PC-3 (cell line): ENCODE measurements around the gene RPS3. TPM values are rescaled to one million over a fixed set of nuclear protein-coding genes. Genes with fewer than 3 reads are reported as not detected.

Experiments
- ATAC-seq: fragments of 200-7000 bp; cut with Tn5 transposase; 2 replicates; pipeline ENCODE4 v1.9.1; 2020; ENCODE audit warnings: mild to moderate bottlenecking, moderate library complexity
- BruUV-seq: library from RNA; stranded (reverse); fragments of 400-500 nt; replicated peaks from 2 replicates; lab custom pipeline; 2021; lab: Mats Ljungman, UMichigan
- CTCF ChIA-PET: fragments of 300-600 bp; sonication (Branson Sonifier 250); formaldehyde crosslinking; loops from one replicate; lab custom pipeline; 2022; ENCODE audit warnings: antibody characterized with exemption; lab: Charles Lee
- POLR2A ChIA-PET: fragments of 300-600 bp; sonication (Branson Sonifier 250); formaldehyde crosslinking; loops from one replicate; lab custom pipeline; 2022; ENCODE audit warnings: antibody characterized with exemption; ENCODE audit not compliant: unreplicated experiment; lab: Charles Lee
- DNase-seq: peaks from one replicate; pipeline ENCODE4 v3.0.0-alpha.2; 2015
- H2AFZ ChIP-seq: fragments of 300-600 bp; sonication (generic); 2 replicates; pipeline ENCODE4 v1.6.0; 2016; ENCODE audit warnings: antibody characterized with exemption, low read length
- H3F3A ChIP-seq: fragments of 300-600 bp; sonication (generic); one replicate; pipeline ENCODE4 v1.6.0; 2017; ENCODE audit warnings: antibody characterized with exemption, low read length, control low read depth, mild to moderate bottlenecking; ENCODE audit not compliant: unreplicated experiment
- H3K27ac ChIP-seq: fragments of 300-600 bp; sonication (generic); 2 replicates; pipeline ENCODE4 v1.5.1; 2016; ENCODE audit warnings: mild to moderate bottlenecking, low read length
- H3K27me3 ChIP-seq: fragments of 300-600 bp; sonication (generic); 2 replicates; pipeline ENCODE4 v1.6.1; 2016; ENCODE audit warnings: low read length, mixed read lengths
- H3K36me3 ChIP-seq: fragments of 300-600 bp; sonication (generic); 2 replicates; pipeline ENCODE4 v1.6.1; 2016; ENCODE audit warnings: low read depth, mixed run types, low read length, mixed read lengths
- H3K4me1 ChIP-seq: fragments of 300-600 bp; sonication (generic); 2 replicates; pipeline ENCODE4 v1.5.1; 2016; ENCODE audit warnings: low read length; ENCODE audit not compliant: insufficient read depth
- H3K4me2 ChIP-seq: fragments of 300-600 bp; sonication (generic); 2 replicates; pipeline ENCODE4 v1.6.0; 2016; ENCODE audit warnings: low read length
- H3K4me3 ChIP-seq: fragments of 300-600 bp; sonication (generic); 2 replicates; pipeline ENCODE4 v1.5.1; 2016; ENCODE audit warnings: mild to moderate bottlenecking, low read length, mixed read lengths
- H3K79me2 ChIP-seq: fragments of 300-600 bp; sonication (generic); 2 replicates; pipeline ENCODE4 v1.6.1; 2017; ENCODE audit warnings: low read length, mixed read lengths
- H3K9ac ChIP-seq: fragments of 300-600 bp; sonication (generic); 2 replicates; pipeline ENCODE4 v1.6.0; 2016; ENCODE audit warnings: mild to moderate bottlenecking, low read length
- H3K9me2 ChIP-seq: fragments of 300-600 bp; sonication (generic); replicated peaks from 2 replicates; pipeline ENCODE4 v1.6.1; 2016; ENCODE audit warnings: mixed run types, low read length, mixed read lengths
- H3K9me3 ChIP-seq: fragments of 300-600 bp; sonication (generic); 2 replicates; pipeline ENCODE4 v1.6.1; 2016; ENCODE audit warnings: low read length, mixed read lengths
- H4K20me1 ChIP-seq: fragments of 300-600 bp; sonication (generic); 2 replicates; pipeline ENCODE4 v1.6.1; 2016; ENCODE audit warnings: low read length, mixed read lengths
- EZH2 ChIP-seq: fragments of 300-600 bp; sonication (generic); IDR thresholded peaks from one replicate; pipeline ENCODE4 v1.6.1; 2017; ENCODE audit warnings: antibody characterized with exemption, mild to moderate bottlenecking, low read length; ENCODE audit not compliant: unreplicated experiment
- EZH2phosphoT487 ChIP-seq: fragments of 300-600 bp; sonication (generic); IDR thresholded peaks from 2 replicates; pipeline ENCODE4 v1.6.1; 2018; ENCODE audit warnings: mild to moderate bottlenecking, antibody characterized with exemption, low read length, borderline replicate concordance
- intact Hi-C: fragments of 100-400 bp; cut with micrococcal nuclease; formaldehyde crosslinking; loops from 2 replicates; pipeline ENCODE4 v1.9.0; 2023
- total RNA-seq: library from RNA; depleted of rRNA; stranded (reverse); fragments of >200 nt; gene quantifications from 2 replicates; pipeline ENCODE4 v1.2.3, GENCODE V29; 2014
- TF ChIP-seq, protein P1 (sequence below): fragments of 300-600 bp; sonication (generic); conservative IDR thresholded peaks from 2 replicates; pipeline ENCODE4 v1.5.1; 2017; ENCODE audit warnings: antibody characterized with exemption, low read depth, mild to moderate bottlenecking, low read length

The RPS3 gene
- total RNA-seq, 1 experiment from 2014 or later = 2,018 TPM

DNA sequence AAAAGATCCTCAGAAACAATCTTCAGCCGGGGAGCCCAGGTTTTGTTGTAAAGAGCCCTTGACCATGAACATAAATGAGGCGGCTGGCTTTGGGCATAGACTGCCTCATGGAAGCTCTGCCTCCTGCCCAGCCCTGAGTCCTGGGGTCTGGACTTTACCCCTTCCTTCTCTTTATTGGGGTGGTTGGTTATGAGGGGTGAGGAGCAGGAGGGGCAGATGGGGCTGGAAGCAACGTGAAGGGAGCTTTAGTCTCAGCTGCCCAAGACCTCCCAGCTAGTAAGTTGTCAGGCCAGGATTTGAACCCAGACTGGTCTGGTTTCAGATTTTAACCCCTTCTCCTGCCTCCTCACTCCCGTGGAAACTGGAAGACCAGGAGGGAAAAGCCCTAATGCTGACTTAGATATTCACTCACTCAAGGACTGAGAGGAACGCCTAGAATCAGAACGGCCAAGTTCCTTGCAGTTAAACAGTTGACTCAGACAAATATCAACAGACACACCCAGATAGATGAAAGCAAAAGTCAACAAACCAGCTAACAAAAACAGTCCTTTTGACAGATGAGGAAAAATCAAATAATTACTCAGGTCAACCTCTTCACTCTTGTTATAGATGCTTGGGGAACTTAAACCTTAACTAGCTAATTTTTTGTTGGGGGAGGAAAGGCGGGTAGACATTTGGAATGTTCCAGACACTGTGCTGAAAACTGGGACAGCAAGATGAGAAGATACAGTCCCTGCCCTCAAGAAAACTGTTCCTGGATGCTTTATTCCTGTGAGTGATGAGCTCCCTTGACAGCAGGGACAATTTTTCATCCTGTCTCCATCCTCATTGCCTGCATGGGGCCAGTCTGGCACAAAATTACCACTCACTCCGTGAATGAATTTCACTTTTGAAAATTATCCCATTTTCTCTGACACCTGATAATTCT, 27.1 kb upstream of the RPS3 start:
- peak overlapping the region; percentile 49 for H3K9ac ChIP-seq
- intact Hi-C loops = loop anchor here (2.0 kb wide), 1 partner anchor 19 kb away; no protein-coding TSS in a partner anchor
- H2AFZ ChIP-seq = peak overlapping the region; percentile 16; the same call in 1 of the 2 replicates
- ATAC-seq (peak; percentile 95), DNase-seq (peak; percentile 97)
- no peaks in the 10 kb centered on the region for H4K20me1 ChIP-seq
- H3K9me2 ChIP-seq = no peaks in the 10 kb centered on the region
- TF ChIP-seq, protein P1, sequence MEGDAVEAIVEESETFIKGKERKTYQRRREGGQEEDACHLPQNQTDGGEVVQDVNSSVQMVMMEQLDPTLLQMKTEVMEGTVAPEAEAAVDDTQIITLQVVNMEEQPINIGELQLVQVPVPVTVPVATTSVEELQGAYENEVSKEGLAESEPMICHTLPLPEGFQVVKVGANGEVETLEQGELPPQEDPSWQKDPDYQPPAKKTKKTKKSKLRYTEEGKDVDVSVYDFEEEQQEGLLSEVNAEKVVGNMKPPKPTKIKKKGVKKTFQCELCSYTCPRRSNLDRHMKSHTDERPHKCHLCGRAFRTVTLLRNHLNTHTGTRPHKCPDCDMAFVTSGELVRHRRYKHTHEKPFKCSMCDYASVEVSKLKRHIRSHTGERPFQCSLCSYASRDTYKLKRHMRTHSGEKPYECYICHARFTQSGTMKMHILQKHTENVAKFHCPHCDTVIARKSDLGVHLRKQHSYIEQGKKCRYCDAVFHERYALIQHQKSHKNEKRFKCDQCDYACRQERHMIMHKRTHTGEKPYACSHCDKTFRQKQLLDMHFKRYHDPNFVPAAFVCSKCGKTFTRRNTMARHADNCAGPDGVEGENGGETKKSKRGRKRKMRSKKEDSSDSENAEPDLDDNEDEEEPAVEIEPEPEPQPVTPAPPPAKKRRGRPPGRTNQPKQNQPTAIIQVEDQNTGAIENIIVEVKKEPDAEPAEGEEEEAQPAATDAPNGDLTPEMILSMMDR = no peak
- TF ChIP-seq EZH2phosphoT487 (no peak), EZH2 (no peak)
- no TSS peak for BruUV-seq
- peak overlapping the region; percentile 77 for H3K27ac ChIP-seq
- H3F3A ChIP-seq = no peaks in the 10 kb centered on the region
- H3K4me1 ChIP-seq = peaks cover 25% of the 10 kb centered on the region
- no peaks in the 10 kb centered on the region for H3K9me3 ChIP-seq
- peak overlapping the region; percentile 34; the same call in 1 of the 2 replicates for H3K4me3 ChIP-seq
- CTCF ChIA-PET = interaction anchor here (0.9 kb wide), 1 partner anchor 46 kb away, joined by 3 read pairs; no protein-coding TSS in a partner anchor
- H3K36me3 ChIP-seq = no peaks in the 10 kb centered on the region
- H3K27me3 ChIP-seq = no peaks in the 10 kb centered on the region
- POLR2A ChIA-PET = no interaction called here
- no peaks in the 10 kb centered on the region for H3K79me2 ChIP-seq
- H3K4me2 ChIP-seq = peak overlapping the region; percentile 78

- H3K4me1 ChIP-seq = peaks cover 25% of the 10 kb centered on the region
- no peaks in the 10 kb centered on the region for H3F3A ChIP-seq
- H2AFZ ChIP-seq = no peak overlapping the region
- no peaks in the 10 kb centered on the region for H3K9me2 ChIP-seq
- CTCF ChIA-PET = no interaction called here
- H3K9ac ChIP-seq = 0 out of 2 replicates have a peak overlapping the region, but pooled peaks have one; percentile 16
- H3K4me3 ChIP-seq = no peak overlapping the region
- TF ChIP-seq, protein P1 = no peak
- TF ChIP-seq EZH2phosphoT487 = no peak
- TF ChIP-seq EZH2 = no peak
- no peaks in the 10 kb centered on the region for H3K9me3 ChIP-seq
- no peaks in the 10 kb centered on the region for H3K36me3 ChIP-seq
- H3K27me3 ChIP-seq = no peaks in the 10 kb centered on the region
- H3K27ac ChIP-seq = peak overlapping the region; percentile 77; the same call in 1 of the 2 replicates
- 0 out of 2 replicates have a peak overlapping the region, but pooled peaks have one; percentile 78 for H3K4me2 ChIP-seq
- ATAC-seq (no peak), DNase-seq (no peak)
- no peaks in the 10 kb centered on the region for H3K79me2 ChIP-seq
- intact Hi-C loops = loop anchor here (2.0 kb wide), 1 partner anchor 20 kb away; no protein-coding TSS in a partner anchor
- POLR2A ChIA-PET = no interaction called here
- no peaks in the 10 kb centered on the region for H4K20me1 ChIP-seq
- BruUV-seq = no TSS peak
Measured at GRCh38 chr11:75373201-75373600, 26.1 kb upstream of the RPS3 start.
